Superior temporal gyrus (tissue), 1 donor: Measurements from ENCODE around the gene FOXF2.
"Not testable (repeated sequence)": the region's sequence is repeated elsewhere in the genome, so short reads cannot be mapped to it uniquely, and the experiment has no call there.

ENCODE experiments used
- DNase-seq: peaks from one replicate; pipeline ENCODE4 v3.0.0-alpha.2; 2016; ENCODE audit errors: extremely low spot score

The FOXF2 gene

DNA sequence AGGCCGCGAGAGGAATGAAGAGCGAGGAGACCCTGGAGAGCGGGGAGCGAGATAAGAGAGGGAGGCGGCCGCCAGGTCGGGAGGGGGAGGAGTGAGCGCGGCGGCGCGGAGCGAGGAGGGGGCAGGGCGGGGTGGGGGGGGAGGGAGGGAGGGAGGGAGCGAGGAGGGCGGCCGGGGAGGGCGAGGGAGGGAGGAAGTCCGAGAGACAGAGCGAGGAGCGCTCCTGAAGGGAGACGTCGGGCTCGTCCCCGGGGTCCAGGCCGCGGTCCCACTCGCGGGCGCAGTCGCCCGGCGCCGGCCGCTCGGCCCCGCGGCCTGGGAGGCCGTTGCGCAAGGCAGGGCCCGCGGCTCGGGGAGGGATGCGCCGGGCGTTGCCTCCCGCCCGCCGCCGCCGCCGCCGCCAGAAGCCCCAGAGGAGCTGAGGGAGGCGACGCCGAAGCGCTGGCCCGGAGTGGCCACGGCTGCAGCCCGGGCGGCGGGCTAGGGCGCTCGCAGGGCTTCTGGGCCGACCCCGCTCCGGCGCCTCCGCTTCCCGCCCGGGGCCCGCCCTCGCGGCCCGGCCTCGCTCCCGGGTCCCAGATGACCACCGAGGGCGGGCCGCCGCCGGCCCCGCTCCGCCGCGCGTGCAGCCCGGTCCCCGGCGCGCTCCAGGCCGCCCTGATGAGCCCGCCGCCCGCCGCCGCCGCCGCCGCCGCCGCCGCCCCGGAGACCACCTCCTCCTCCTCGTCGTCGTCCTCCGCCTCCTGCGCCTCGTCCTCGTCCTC is at the start of gene FOXF2:
Gene FOXF2 (plus strand): TSS at position 208 of the 764 bp plus-strand sequence. CDS start 372 bp downstream, at position 580.
- DNase-seq = no peak

DNA sequence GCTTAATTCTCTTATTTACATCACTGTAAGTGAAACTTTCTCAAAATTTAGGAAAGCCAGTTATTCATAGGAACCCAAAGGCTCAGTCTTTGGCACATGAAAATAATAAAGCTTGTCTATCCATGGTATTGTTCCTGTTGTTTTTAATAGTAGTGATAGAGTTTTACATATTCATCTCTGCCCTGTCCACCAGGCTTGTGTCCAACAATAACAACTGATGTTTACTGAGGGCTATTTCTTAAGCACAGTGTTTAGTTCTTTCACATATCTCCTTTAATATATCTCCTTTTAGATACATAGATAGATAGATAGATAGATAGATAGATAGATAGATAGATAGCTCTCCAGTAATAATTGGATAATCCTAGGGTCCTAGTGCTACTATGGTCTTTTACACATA is 43.3 kb upstream of the FOXF2 start:
- DNase-seq = no peak

DNA sequence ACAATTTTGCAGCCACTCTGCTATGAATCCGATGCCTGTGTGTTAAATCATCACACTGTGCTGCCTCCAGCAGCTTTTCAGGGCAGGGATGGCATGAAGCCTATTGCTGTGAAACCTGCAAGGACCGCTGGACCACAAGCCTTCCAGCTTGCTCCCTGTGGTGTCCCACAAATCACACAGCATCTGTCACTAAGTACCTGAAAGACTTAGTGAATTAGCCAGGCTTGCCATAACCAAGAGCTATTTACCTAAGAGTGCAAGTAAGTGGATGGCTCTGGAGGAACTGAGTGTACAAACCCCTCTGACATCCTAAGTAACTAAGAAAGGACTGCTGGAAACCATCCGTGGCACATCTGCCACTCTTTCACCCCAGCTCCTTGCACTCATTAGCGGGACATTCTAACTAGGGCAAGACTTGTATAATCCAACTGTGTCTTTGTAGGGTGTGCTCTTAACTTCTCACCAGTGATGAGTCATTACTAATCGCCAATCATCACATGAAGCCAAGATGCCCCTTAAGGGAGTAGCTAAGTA is 42.8 kb upstream of the FOXF2 start:
- no peak for DNase-seq

DNA sequence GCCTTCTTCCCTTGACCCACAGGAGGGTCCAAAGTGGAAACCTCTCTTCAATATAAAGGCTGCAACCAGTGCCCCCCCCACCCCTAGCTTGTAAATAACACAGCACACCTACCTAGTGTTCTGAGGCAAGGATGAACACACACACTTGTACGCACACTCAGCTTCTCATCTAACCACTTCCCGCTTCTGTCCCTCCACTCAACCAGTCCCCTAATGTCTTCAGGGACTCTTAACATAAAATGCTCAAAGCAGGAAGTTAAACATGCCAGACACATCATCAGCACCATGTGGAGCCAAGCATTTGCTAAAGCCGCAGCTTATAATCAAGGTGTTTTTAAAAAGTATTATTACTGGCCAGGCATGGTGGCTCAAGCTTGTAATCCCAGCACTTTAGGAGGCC is 42.2 kb upstream of the FOXF2 start:
- no peak for DNase-seq

DNA sequence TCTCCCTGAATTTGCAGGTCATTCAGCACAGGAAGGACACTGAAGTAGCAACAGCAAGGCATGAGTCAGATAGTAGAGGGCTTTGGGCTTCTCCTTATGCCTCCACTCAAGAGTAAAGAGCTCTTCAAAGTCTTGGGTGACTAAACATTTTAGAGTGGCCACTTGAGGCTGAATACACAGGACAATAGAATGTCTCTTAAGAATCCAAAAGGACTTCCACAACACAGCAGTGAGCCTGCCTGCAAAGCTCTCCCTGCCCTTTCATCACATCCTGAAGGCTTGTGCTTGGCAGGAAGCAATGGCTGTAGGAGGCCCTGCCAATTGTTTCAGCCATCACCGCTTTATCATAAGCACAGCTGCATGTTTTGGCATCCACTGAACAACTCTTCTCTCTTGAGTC is 40.7 kb upstream of the FOXF2 start:
- no peak for DNase-seq

DNA sequence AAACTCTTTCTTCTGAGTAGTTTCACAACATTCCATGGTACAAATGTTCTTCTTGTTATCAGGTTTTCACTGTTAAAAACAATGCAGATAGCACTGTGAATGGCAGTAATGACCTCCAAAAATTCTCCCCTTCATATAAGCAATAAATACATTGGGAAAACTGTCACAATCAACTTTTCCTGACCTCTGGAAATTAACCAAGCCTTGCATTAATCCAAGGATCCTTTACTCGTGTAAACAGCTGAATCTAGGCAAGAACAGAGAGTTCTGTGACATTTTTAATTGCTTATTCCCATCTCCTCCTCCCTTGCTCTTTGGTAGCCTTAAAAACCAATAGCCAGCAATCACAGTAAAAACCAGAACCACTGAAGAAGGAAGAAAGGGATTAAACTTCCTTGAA is 39.7 kb upstream of the FOXF2 start:
- DNase-seq = no peak

DNA sequence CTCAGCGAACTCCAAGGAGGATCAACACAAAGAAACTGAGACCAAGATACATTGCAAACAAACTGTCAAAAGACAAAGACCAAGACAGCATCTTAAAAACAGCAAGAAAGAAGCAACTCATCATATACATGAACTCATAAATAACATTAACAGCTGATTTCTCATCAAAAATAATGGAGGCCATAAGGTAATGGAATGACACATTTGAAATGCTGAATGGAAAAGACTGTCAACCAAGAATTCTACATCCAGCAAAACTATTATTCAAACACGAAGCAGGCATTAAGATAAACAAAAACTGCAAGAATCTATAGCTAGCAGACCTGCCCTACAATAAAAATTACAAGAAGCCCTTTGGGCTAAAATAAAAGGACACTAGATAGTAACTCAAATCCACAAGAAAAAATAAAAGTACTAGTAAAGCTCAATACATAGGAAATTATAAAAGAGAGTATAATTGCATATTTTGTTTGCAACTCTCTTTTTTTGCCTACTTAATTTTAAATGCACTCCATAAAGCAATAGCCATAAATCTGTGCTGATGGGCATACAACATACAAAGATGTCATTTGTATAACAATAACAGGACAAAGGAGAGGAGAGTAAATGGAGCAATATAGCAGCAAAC is 37.9 kb upstream of the FOXF2 start:
- DNase-seq = no peak

DNA sequence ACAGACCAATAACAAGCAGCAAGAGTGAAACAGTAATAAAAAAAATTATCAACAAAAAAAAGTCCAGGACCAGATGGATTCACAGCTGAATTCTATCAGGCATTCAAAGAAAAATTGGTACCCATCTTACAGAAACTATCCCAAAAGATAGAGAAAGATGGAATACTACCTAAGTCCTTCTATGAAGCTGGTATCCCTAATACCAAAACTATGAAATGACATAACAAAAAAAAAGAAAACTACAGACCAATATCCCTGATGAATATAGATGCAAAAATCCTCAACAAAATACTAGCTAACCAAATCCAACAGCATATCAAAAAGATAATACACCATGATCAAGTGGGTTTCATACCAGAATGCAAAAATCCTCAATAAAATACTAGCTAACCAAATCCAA is 34.3 kb upstream of the FOXF2 start:
- not testable (repeated sequence) for DNase-seq

DNA sequence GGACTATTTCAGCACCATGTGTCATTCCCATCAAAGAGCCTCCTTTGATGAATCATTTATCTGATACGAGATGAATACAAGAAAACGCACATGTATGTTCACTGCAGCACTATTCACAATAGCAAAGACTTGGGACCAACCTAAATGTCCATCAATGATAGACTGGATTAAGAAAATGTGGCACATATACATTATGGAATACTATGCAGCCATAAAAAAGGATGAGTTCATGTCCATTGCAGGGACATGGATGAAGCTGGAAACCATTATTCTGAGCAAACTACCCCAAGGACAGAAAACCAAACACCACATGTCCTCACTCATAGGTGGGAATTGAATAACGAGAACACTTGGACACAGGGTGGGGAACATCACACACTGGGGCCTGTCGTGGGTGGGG is 27.7 kb upstream of the FOXF2 start:
- not testable (repeated sequence) for DNase-seq

DNA sequence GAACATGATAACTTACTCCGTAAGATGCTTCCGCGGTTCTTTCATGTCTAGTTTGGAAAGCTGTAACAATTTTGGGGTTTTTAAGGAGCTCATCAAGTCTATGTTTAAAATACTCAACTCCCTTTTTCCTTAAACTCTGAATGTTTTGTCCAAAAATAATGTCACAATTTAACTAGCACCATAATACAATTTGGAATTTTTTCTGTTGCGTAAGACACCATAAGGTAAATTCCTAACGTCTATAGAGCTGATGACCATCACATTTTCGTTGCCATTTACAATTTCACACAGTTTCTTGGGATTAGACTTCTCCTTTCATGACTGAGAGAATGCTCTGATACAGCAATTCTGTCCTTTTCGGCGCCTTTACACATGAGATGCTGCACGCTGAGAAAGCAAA is 26.7 kb upstream of the FOXF2 start:
- no peak for DNase-seq

DNA sequence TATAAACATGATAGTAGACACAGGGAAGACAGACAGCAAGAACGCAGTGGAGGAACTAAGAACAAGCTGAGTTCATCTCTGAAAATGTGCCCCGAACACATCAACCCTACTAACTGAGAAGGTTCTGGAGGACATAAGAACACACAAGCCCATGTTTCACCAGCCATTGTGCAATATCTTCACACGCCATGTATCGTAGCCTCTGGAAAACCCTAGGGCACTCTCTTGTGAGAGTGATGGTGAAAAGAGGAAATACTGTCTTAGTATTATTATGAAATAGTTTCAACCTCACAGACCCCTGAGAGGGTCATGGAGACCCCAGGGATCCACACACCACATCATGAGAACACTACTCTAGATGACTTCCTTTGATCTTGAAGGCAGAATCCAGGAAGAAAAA is 26.1 kb upstream of the FOXF2 start:
- DNase-seq = no peak

DNA sequence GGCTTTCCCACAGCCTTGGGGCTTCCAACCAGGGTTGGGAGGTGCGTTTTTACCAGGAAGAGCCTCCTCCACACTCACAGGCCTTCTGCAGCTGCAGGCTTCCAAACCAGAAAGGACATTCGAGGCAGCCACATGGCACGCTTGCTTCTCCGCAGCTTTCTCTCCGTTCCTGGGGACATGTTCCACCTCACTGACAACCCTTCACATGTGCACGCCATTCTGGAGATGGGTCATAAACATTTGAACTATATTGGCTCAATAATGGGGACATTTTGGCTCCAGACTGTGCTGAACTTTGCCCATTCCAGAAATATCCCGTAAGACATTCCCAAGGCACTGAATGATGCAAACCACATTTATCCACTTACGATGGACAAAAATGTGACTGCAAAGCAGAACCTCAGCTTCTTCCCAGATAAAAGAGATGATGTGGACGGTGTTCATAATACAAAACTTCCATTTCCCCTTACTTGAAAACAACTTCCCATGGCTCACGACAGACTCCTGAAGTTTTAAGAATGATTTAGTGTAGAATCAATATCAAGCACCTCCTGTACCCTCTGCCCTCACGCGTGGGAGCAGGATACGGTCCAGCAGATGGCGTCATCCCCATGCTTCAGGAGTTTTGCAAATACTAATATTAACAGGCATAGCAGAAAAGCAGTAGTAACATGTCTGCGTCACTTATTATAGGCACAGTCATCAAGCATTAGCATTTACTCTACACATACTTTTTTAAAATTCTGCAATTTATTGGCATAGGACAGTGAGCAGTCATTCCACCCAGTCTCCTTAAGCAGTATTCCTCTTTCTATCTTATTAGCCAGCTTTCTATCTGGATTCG is 25.4 kb upstream of the FOXF2 start:
- no peak for DNase-seq

DNA sequence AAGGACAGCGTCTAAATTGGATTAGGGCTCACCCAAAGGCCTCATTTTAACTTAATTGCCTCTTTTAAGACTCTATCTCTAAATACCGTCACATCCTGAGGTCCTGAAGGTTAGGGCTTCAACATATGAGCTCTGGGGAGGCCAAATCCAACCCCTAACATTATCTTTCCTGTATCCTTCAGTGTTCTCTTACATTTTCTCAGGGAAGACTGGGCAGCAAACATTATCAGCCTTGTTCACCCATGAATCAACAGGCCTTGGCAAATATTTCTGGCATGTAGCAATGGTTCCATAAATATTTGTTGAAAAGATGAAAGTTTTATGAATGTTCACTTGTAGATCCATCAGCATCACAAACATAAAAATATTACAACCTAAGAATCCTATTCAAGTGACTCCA is 24.6 kb upstream of the FOXF2 start:
- DNase-seq = no peak

DNA sequence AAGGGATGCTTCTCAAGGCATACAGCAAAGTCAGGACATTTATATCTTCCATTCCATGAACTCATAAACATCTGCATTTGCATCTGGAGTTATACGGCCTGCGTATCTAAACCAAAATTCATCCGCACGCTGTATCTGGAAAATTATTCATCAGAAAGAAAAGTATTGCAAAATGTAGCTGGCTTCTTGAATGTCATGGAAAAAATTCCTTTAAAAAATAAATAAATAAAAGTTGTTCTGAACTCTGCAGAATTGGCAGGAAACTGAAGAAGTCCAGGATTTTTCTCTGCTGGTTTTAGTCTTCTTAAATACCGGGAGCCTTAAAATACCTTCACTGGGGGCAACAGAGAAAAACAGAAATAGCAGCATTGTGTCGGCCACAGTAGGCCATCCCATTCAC is 23.7 kb upstream of the FOXF2 start:
- DNase-seq = no peak

DNA sequence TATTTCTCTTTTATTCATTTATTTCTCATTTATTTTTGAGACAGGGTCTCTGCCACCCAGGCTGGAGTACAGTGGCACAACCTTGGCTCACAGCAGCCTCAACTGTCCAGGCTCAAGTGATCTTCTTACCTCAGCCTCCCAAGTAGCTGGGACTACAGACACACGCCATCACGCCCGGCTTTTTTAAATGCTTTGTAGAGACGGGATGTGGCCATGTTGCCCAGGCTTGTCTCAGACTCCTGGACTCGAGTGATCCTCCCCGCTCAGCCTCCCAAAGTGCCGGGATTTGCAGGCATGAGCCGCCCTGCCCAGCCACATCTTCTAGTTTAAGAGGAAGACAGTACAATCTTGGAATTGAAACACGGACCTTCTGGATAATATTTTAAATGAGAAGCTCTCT is 21.6 kb upstream of the FOXF2 start:
- no peak for DNase-seq

DNA sequence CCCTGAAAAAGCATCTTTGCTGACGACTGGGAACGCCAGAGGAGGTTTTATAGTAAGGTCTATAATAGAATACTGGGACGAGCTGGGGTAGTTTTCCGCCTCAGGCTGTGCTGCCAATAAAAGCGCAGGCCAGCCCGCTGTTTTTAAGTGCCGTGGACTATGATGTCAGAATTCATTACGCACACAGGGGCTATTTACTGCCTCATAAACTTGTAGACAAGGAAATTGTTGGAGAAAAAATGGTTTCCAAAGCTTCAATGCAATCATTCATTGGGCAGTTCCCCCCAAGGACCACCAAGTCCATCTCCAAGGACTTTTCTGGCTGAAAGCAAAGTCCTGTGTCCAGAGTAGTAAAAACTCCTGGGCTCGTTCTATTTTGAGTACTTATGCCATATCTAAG is 20.4 kb upstream of the FOXF2 start:
- no peak for DNase-seq

DNA sequence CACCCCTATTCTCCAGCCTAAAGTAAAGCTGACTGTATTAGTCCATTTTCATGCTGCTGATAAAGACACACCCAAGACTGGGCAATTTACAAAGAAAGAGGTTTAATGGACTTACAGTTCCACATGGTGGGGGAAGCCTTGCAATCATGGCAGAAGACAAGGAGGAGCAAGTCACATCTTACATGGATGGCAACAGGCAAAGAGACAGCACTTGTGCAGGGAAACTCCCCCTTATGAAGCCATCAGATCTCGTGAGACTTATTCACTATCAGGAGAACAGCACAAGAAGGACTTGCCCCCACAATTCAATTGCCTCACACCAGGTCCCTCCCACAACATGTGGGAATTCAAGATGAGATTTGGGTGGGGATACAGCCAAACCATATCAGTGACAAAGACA is 19.7 kb upstream of the FOXF2 start:
- DNase-seq = not testable (repeated sequence)

DNA sequence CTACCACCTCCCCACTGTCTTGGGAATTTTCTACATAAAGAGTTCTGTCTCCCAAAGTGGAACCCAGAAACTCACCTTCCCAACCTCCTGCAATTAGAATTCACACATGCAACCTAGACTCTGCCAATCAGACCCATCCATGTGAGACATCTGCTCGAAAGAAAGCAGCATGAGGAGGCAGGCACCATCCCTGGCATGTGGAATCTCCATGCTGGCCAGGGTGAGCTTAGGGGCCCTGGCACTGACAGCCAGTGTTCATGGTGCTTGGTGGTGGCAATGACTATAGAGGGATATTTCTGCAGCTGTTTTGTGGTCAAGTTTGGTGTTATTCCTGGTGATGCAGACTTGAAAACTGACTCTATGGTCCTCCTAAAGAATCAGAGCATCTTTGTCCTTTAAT is 17.4 kb upstream of the FOXF2 start:
- DNase-seq = no peak

DNA sequence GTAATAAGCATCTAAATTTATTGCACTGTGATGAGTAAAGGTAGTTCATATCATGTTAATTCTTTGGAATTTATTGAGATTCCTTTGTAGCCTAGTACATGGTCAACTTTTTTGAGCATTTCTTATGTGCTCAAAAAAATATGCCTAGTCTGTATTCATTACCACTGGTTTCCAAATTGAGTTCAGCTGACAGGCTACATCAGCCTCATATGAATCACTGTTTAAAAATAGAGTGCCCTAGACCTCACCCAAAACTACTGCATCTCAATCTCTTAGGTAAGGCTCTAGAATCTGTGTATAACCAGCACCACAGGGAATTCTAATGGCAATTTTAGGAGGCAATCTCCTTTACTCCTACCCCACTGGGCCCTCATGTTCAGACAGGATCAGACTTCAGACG is 16.7 kb upstream of the FOXF2 start:
- DNase-seq = no peak

DNA sequence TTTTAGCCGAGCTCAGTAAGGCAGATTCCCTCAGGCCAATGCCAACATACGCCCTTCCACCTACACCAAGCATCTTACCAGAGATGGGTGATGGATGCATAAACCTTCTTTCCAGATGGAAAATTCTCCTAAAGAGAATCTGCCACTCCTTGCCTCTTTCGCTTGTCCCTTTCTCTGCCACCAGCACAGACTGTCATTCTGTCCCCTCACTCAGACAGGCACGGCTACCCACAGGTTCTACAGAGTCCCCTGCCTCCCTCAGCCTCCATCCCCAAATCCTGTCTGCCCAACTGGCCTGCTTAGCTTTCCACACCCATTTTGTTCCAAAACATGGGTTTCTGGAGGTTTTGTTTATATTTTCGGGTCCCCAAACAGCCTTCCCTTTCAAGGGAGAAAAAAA is 12.7 kb upstream of the FOXF2 start:
- no peak for DNase-seq

DNA sequence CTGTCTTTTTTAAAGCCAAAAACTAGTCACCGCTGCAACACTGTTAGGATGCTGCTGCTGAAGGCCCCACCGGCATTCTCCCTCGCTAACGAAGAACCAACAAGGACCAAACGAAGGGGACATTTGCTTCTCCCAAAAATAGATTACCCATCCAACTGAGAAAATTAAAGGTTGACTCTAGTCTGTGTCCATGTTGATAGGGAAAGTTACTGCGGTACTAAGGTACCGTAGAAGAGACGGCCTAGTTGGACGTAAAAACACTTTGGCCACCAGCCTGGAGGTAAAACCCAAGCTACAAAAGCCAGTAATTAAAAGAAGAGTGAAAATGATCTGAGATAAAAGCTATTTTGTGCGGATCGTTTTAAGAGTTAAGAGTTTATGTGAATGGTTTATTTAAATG is 11.8 kb upstream of the FOXF2 start:
- DNase-seq = no peak
